RKO (cell line): ENCODE measurements around the gene PAX5.
A peak's percentile ranks its signal among the peaks of the same experiment; 100 is the strongest.
"Not testable (repeated sequence)": the region's sequence is repeated elsewhere in the genome, so short reads cannot be mapped to it uniquely, and the experiment has no call there.

ENCODE experiments used
- DNase-seq: peaks from one replicate; pipeline ENCODE4 v3.0.0-alpha.2; 2016; ENCODE audit warnings: low spot score

PAX5 gene

DNA sequence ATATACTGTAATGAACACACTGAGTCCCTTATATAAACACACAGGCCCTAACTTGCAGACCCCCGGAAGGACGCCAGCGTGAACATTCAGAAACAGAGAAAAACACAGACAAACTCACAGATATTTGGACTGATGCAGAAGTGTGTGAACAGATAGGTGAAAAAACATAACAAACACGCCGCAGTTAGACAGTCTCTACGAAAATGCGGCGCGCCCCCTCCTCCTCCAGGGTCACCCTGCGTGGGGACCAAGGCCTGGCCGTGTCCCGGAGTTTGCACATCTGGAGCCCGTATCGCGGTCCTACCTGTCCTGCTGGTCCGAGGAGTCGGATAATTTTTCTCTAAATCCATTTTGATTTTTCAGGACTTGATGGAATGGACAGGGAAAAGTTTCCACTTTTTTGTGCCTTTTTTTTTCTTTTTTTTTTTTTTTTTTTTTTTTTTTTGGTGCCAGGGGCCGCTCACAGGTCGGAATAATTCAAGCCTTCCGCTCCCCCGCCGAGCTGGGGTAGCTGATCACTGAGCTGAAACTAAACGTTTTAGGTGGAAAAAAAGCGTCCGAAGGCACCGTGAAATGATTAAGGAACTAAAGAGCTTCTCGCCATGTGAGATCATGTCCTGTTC lies at the start of gene PAX5:
Gene PAX5, minus strand, starts transcription at position 587 of the 623 bp plus-strand sequence. Its CDS starts 237 bp downstream, at position 350.
- no peak for DNase-seq

GRCh38 chr9:37083654-37084053 lies 49.6 kb upstream of the PAX5 start:
- no peak for DNase-seq

DNA sequence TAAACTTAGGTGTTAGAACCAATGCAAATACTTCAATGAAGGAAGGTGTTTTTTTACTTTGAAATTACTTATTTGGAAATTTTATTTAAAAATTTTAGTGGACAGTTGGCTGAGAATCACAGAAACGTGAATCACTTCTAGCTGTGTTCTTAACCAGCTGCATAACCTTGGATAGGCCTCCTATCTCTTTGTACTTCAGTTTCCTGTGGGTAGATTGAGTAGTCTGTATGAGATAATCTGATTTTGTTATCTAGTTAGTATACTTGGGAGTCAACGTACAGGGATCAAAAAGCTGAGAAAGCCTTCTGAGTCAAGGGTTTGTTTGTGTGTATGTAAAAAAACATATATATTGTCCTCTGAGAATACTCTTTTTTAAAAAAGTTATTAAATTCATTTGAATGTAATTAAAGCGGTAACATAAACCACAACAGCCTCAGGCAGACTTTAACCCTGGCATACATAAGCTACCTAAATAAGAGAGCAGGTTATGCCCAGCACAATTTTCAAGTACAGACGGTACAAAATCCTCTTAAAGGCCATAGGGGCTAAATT lies 48.2 kb upstream of the PAX5 start:
- peak; percentile 43 for DNase-seq

DNA sequence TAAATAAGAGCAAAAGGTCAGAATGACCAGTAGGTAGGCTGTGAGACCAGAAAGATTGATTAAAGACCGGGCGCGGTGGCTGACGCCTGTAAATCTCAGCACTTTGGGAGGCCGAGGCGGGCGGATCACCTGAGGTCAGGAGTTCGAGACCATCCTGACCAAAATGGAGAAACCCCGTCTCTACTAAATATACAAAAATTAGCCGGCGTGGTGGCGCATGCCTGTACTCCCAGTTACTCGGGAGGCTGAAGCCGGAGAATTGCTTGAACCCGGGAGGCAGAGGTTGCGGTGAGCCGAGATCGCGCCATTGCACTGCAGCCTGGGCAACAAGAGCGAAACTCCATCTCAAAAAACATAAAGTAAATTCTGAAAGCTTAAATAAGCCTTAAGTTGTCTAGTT lies 47.4 kb upstream of the PAX5 start:
- not testable (repeated sequence) for DNase-seq

DNA sequence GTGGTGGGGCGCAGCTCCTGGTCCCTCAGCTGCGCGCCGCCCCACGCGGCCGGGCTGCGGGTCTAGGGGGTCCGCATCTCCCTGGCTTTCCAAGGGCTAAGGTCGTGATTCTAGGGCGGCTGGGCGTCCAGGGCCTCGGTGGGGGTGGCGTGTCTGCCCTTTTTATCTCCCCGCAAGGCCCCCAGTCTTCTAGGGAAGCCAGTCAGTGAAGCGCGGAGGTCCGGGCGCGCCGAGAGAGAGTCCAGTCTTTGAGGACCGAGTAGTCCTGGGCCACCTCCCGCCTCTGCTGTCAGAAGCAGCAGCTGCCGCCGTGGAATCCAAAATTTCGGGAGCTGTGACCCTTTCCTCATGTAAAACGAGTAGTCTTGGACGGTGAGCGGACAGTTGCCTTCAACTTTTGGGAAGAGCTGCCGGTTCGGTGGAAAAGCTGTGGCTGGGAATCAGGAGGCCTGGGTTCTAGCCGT lies 46.1 kb upstream of the PAX5 start:
- peak; percentile 45 for DNase-seq

DNA sequence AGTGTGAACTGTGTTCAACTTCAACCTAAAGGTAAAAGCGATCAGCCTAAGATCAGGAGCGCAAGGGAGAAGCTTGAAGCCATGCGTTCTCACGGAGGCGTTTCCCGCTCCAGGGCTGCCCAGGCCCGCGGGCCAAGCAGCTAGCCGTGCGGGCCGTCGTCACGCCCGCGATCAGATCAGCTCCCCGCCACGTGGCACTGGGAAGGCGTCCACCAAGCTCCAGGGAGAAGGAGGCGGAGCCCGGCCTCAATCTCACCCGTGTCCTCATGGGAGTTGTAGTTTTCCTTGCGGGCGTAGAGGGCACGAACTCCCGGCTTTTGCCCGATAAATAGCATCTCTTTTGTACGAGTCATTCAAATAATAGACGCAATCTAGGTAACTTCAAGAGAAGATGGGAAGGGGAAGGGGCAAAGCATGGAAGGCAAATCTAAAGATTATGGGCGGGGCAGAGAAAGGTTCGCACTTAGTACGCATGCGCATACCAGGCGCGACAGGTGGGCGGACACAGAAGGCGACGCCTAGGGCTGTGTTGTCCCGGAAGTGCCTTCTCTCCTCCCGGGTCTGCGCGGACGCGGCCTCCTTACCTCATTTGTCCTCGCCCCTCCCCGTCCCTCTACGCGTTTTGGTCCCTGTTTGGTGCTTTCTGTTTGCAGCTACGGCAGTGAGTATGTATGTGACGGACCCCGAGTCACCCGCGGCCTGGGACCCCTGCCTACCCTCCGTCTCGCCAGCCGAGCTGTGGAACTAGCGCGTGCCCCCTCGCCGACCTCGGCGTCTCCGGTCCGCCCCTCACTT lies 45.5 kb upstream of the PAX5 start:
- peak; percentile 95 for DNase-seq

DNA sequence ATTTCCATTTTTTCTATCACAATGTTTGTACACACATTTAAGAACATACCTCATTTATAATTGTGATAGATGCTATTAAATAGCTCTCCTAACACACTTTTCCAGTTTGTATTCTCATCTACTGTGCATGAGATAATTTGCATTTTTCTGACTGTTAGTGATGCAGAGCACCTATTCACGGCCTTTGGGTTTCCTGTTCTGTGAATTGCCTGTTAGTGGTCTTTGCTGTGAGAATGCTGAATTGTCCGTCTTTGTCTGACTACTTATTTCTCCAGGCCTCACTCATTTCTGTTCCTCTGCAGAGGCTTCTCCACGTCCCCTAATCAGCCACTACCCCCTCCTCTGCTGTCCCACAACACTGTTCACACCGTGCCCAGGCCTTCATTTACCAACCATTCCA lies 40.7 kb upstream of the PAX5 start:
- DNase-seq: not testable (repeated sequence)

DNA sequence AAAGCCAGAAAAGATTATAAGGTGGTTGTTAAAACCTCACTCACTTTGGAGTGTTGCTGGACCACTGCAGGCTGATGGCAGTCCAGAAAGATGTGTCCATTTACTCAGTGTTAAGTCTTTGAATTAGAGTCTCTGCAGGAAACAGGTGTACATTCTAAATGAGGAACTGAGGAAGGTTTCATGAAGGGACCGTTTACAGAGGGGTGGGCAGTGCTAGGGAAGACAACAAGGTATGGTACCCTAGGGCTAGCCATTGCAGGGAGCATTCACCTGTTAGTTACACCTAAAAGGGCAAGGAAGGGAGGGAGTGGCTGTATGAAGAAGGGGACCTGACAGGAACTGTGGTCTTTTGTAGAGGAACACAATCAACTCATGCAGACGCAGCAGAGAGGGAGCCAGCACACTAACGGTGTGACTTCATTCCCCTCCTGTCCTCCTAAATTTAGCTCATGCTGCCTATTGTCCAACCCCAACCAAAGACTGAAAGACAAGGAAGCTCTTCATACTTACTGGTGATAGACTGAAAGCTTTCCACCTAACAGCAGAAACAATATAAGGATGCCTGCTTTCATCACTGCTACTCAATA lies 32.2 kb upstream of the PAX5 start:
- DNase-seq: no peak

DNA sequence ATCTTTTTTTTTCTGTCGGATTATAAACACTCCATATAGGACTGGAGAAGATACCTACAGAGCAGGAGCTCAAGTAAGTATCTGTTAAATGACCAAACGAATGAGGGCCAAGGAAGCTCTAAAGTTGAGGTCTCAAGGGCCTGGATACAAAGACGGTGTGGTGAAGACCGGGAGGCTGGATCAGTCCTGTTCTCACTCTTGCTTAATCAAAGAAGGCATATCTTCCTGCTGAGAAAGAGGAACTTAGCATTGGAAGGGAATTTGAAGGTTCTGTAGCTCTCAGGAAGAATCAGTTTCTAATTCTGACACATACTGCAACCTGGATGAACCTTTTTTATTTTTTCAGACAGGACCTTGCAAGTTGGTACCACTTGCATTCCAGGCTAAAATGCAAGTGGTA lies 28.3 kb upstream of the PAX5 start:
- DNase-seq: no peak

DNA sequence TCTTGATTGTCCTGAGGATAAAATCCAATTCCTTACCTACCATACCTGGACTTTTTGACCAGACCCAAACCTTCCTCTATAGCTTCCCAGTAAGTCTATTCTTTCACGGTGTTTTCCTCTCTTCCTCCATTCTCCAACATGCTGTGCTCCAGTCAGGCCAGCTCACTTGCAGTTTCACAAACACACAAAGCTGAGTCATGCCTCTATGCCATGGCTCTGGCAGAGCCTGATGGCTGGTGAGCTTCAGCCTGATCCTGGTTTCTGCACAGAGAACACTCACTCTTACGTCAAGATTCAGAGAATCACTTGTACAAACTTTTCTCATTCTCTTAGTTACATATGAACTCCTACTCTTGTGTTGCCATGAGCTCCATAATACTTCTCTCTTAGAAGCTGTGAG lies 27.7 kb upstream of the PAX5 start:
- no peak for DNase-seq

GRCh38 chr9:37060833-37061232 lies 26.8 kb upstream of the PAX5 start:
- no peak for DNase-seq

DNA sequence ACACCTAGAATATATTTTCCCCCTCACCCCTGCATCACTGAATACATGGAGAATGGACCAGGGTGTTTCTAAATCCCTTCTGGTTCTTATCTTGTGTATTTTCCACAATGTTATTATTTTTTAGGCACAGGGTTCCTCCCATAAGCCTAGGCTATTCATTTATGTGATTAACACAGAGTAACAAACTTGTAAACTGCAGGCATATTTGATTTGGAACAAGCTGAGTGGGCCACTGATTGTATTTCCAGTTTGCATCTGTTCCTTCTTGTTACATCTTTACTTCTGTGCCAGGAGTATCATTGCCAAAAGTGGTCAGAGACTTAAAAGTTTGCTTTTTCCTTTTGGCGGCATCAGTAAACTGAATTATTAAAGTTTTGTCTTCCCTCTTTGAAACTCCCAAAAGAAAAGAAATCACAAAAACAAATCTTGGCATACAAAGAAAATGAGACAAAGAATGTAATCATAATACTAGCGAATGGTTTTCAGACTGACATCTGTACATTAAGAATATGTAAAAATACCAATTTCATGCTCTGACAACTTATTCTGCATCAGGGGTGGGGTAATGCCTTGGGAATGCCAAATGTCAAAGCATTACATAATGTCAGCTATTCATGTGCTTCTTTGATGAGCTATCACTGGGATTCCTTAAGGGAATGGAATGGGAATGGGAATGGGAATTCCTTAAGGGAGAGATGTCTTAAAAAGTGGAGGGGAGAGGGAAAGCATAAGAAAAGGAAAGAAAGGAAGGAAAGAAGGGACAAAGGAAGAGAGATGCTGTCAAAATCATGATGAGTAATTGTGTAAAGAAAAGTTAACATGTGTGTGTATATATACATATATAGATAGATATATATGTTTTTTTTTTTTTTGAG lies 22.2 kb upstream of the PAX5 start:
- DNase-seq: no peak

GRCh38 chr9:37054363-37054720 lies 20.3 kb upstream of the PAX5 start:
- not testable (repeated sequence) for DNase-seq

DNA sequence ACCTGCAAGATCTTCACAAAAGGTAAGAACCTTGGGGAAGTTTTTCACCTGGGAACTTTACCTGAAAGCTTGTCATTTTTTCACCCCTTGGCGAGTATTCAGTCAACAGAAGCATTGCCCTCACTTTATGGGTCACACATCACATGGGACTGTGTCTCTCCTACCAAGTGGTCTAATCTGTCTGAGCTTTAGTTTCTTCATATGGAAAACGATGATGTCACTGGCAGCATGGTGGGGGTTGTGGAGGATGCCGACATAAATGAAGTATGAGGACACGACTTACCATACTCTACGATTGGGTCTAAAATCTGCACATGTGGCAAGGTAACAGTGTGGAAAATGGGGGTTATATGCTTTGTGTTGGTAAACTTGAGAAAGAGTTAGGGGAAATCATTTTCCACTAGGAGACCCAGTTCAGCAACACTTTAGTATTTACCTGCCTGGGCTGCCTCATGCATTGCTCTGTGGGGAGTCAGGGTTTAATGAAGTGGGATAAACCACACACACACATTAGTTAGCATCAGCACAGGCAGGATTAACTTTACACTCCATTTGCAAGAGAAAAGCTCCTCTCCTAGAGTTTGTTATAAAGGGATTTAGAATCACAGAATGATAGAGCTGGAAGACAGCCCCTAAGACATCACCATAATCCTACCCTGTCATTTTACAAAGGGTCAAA lies 19.8 kb upstream of the PAX5 start:
- DNase-seq: no peak

- no peak for DNase-seq
These were observed 12.6 kb upstream of the PAX5 start for GRCh38 chr9:37046683-37047082.

DNA sequence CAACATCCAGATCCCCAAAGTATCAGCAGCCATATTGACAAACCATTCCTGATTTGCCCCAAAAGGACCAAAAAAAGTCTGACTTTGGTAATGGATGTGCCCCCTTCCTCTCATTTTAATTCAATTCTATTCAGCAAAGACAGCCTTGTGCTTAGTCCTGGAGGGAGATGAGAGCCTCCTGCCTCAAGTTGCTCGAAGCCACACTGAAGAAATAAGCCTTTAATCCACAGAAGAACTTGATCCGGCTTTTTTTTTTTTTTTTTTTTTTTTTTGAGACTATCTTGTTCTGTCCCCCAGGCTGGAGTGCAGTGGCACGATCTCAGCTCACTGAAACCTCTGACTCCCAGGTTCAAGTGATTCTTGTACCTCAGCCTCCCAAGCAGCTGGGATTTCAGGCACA lies 8.4 kb upstream of the PAX5 start:
- DNase-seq: no peak

GRCh38 chr9:37040508-37041127 lies 6.5 kb upstream of the PAX5 start:
- DNase-seq: no peak

DNA sequence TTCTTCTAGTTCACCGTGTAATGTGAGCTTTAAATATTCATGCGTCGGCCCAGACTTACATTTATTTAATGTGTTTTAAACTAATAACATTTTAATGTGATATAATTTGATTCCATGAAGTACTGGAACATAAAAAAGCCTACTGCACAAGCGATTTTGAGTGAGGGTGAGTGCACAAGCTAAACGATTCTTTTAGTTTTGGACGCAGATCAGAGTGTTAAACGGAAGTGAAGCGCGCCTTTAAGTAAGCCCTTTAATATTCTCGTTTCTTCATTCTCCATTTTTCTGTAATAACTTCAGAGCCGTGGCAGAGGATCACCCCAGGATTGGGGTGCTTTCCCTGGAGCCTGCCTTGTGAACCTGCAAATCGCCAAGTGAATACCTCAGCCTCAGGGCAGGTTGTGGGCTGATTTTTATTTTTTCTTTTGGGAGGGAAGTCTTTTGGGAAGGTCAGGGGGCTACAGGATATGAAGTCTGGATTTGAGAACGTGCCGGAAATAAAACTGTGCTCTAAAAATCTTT lies 4.9 kb upstream of the PAX5 start:
- DNase-seq: no peak

GRCh38 chr9:37038302-37038942 lies 4.4 kb upstream of the PAX5 start:
- DNase-seq: no peak
